GM13976 (cell line): ENCODE results near the gene ST8SIA1.

Experiments used
- DNase-seq: peaks from one replicate; pipeline ENCODE4 v3.0.0; 2012; ENCODE audit warnings: low spot score
- CTCF ChIP-seq: IDR thresholded peaks from 2 replicates; pipeline ENCODE4 v1.5.1; 2012; ENCODE audit warnings: borderline replicate concordance, mild to moderate bottlenecking; ENCODE audit not compliant: insufficient read depth; ENCODE audit errors: extremely low read depth, missing control alignments, control extremely low read depth
- in situ Hi-C: fragments of 300-500 bp; cut with MboI; formaldehyde crosslinking; loops from one replicate; pipeline ENCODE4 v1.12.0; 2022; ENCODE audit warnings: low sequenced_read_pairs, mixed read lengths, inconsistent platforms; ENCODE audit not compliant: unreplicated experiment

Gene ST8SIA1

GRCh38 chr12:22286569-22286968 lies 47.9 kb downstream of the ST8SIA1 start:
- DNase-seq, result no peak
- no peak for TF ChIP-seq CTCF
- in situ Hi-C loops, result no loop called here

- DNase-seq, result no peak
- in situ Hi-C loops, result no loop called here
- TF ChIP-seq CTCF, result no peak
Measured at GRCh38 chr12:22285846-22286245, 48.7 kb downstream of the ST8SIA1 start.

DNA sequence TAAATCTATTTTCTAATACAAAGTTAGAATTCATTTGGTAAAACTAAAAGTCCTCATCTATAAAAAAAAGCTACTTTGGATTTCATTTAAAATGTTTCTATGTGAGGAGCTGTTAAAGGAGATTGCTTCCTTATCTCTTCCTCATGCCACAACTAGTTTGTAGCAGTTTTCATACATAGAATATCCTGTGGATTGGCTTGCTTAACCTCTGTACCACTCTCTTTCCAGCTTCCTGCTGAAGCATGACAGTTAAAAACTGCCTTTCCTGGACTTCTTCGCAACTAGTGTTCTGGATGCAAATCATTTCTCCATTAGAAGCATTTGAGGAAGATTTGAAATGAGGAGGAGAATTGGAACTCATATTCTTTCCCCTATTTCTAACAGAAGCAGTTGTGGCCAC lies 49.6 kb downstream of the ST8SIA1 start:
- no peak for DNase-seq
- in situ Hi-C loops, result no loop called here
- TF ChIP-seq CTCF, result no peak

GRCh38 chr12:22283508-22283907 lies 51.0 kb downstream of the ST8SIA1 start:
- TF ChIP-seq CTCF, result no peak
- in situ Hi-C loops, result no loop called here
- no peak for DNase-seq

DNA sequence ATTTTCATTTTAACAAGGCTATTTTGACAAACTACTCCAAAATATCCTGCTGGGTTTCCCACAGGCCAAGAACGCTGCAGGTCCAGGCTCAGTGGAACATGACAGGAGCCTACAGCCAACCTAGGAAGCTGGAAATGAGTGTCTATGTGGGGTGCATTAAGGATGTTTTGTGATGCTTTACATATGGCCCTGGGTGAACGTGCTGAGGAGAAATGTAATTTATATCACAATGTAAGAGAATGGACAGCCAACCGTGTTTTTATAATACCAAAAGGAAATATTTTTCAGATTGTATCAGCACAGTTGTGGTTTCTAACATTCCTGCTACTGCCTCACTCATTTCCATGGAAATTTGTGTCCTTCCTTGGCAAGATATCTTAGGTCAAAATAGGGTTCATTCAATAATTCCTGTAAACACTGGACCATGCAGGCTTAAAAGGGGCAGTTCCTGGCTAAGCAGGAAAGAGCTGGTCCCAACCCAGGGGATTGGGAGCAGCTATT lies 51.5 kb downstream of the ST8SIA1 start:
- no peak for TF ChIP-seq CTCF
- no peak for DNase-seq
- in situ Hi-C loops, result no loop called here

DNA sequence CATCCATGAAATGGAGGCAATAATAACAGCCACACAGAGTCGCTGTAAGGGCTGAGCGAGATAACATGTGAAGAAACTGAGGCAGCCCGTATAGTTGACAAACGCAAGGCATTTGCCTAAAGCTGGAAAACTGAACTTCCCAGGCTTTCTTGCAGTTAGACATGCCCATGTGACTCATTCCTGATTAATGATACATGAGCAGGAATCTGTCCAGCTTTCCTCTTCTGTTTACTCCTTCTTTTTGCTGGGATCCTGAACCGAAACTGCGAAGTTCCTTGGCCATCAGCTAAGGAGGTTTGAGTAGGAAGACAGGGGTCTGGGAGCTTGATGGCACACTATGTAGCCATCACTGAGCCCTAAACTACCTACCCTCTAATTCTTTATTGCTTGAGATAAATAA lies 52.2 kb downstream of the ST8SIA1 start:
- in situ Hi-C loops, result no loop called here
- no peak for TF ChIP-seq CTCF
- DNase-seq, result no peak

DNA sequence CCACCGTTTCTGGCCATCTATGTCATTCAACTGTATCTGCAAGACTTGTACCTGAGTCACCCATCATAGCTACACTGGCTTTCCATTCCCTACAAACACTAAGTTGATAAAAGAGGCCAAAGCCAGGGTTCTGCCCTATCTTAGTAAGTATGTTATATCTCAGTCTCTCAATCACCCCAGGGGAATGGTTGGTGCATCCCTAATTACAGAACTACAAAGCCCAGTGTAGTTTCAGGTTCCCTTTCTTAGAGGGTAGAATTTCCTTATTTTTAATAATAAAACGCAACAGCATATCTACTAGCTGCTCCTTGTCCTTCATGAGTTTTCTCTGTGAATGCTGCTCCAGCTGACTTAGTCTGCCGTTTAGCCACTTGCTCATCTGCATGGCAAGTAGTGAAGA lies 57.6 kb downstream of the ST8SIA1 start:
- no peak for TF ChIP-seq CTCF
- in situ Hi-C loops, result no loop called here
- no peak for DNase-seq
